HEK293 (cell line): ENCODE results near the gene MED13L.

Source experiments
- KLF1 ChIP-seq: fragments of 450-650 bp; formaldehyde crosslinking; IDR thresholded peaks from 2 replicates; pipeline ENCODE4 v1.5.1; 2016; ENCODE audit warnings: missing biosample characterization, missing genetic modification characterization
- MZF1 ChIP-seq: fragments of 450-650 bp; formaldehyde crosslinking; IDR thresholded peaks from 2 replicates; pipeline ENCODE4 v1.5.1; 2017; ENCODE audit warnings: missing biosample characterization, missing genetic modification characterization, borderline replicate concordance
- PRDM10 ChIP-seq: fragments of 450-650 bp; formaldehyde crosslinking; IDR thresholded peaks from 2 replicates; pipeline ENCODE4 v1.5.1; 2016; ENCODE audit warnings: missing biosample characterization, missing genetic modification characterization
- TSHZ1 ChIP-seq: fragments of 450-650 bp; formaldehyde crosslinking; IDR thresholded peaks from 2 replicates; pipeline ENCODE4 v1.5.1; 2016; ENCODE audit warnings: missing biosample characterization, missing genetic modification characterization, borderline replicate concordance
- ZBTB6 ChIP-seq: fragments of 450-650 bp; formaldehyde crosslinking; IDR thresholded peaks from 2 replicates; pipeline ENCODE4 v1.5.1; 2017; ENCODE audit warnings: missing biosample characterization, missing genetic modification characterization
- ZNF121 ChIP-seq: fragments of 450-650 bp; formaldehyde crosslinking; IDR thresholded peaks from 2 replicates; pipeline ENCODE4 v1.5.1; 2016; ENCODE audit warnings: missing biosample characterization, missing genetic modification characterization
- ZNF169 ChIP-seq: fragments of 450-650 bp; formaldehyde crosslinking; IDR thresholded peaks from 2 replicates; pipeline ENCODE4 v1.5.1; 2016; ENCODE audit warnings: missing biosample characterization, missing genetic modification characterization
- ZNF174 ChIP-seq: fragments of 450-650 bp; formaldehyde crosslinking; IDR thresholded peaks from 2 replicates; pipeline ENCODE4 v1.5.0; 2017; ENCODE audit warnings: missing biosample characterization, mild to moderate bottlenecking, missing genetic modification characterization
- ZNF501 ChIP-seq: fragments of 450-650 bp; formaldehyde crosslinking; IDR thresholded peaks from 2 replicates; pipeline ENCODE4 v1.5.1; 2016; ENCODE audit warnings: missing biosample characterization, missing genetic modification characterization
- ZNF530 ChIP-seq: fragments of 450-650 bp; formaldehyde crosslinking; IDR thresholded peaks from 2 replicates; pipeline ENCODE4 v1.5.1; 2016; ENCODE audit warnings: low read depth, missing biosample characterization, missing genetic modification characterization
- ZNF600 ChIP-seq: fragments of 450-650 bp; formaldehyde crosslinking; IDR thresholded peaks from 2 replicates; pipeline ENCODE4 v1.5.1; 2016; ENCODE audit warnings: missing biosample characterization, missing genetic modification characterization
- ZNF654 ChIP-seq: fragments of 450-650 bp; formaldehyde crosslinking; IDR thresholded peaks from 2 replicates; pipeline ENCODE4 v1.5.1; 2016; ENCODE audit warnings: low read depth, missing biosample characterization, missing genetic modification characterization
- ZNF776 ChIP-seq: fragments of 450-650 bp; formaldehyde crosslinking; IDR thresholded peaks from 2 replicates; pipeline ENCODE4 v1.5.0; 2017; ENCODE audit warnings: missing biosample characterization, missing genetic modification characterization, borderline replicate concordance
- ZSCAN30 ChIP-seq: fragments of 450-650 bp; IDR thresholded peaks from 2 replicates; pipeline ENCODE4 v1.5.1; 2018; ENCODE audit warnings: missing biosample characterization, mild to moderate bottlenecking, missing genetic modification characterization, moderate library complexity
- TF ChIP-seq, protein P1 (sequence below): fragments of 450-650 bp; formaldehyde crosslinking; conservative IDR thresholded peaks from 2 replicates; pipeline ENCODE4 v1.5.1; 2016; ENCODE audit warnings: low read depth, missing biosample characterization, missing genetic modification characterization
- TF ChIP-seq, protein P2 (sequence below): fragments of 450-650 bp; formaldehyde crosslinking; IDR thresholded peaks from 2 replicates; pipeline ENCODE4 v1.5.1; 2016; ENCODE audit warnings: missing biosample characterization, missing genetic modification characterization

Gene MED13L

DNA sequence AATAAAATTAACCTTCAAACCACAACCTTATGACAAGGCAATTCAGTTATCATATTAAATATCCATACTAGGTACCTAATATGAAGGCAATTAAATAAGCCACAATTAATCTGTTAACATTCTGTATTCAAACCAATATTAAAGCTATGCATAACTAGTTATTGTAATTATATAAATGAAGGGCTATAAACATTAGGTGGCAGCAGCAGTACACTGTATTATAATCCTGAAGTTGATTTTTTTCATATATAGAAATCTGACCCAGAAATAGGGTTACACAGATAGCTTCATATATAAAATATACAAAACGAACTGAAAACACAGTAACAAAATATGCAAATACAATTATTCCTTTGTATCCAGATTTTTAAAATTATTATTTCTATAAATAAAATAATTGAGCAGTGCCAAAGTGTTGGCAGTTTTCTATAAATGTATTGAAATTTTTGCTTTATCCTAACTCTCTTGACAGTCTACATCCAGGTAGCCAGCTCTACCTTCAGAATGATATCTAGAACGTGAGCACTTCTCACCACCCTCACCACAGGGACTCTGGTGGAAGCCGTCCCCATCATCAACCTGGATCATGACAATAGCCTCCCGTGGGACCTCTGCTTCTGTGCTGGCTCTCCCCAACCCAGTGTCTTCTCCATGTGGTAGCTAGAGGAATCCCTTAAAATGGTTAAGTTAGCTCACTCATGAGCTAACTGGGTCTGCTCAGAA lies 136.2 kb downstream of the MED13L start (continued):
- TF ChIP-seq, protein P1, sequence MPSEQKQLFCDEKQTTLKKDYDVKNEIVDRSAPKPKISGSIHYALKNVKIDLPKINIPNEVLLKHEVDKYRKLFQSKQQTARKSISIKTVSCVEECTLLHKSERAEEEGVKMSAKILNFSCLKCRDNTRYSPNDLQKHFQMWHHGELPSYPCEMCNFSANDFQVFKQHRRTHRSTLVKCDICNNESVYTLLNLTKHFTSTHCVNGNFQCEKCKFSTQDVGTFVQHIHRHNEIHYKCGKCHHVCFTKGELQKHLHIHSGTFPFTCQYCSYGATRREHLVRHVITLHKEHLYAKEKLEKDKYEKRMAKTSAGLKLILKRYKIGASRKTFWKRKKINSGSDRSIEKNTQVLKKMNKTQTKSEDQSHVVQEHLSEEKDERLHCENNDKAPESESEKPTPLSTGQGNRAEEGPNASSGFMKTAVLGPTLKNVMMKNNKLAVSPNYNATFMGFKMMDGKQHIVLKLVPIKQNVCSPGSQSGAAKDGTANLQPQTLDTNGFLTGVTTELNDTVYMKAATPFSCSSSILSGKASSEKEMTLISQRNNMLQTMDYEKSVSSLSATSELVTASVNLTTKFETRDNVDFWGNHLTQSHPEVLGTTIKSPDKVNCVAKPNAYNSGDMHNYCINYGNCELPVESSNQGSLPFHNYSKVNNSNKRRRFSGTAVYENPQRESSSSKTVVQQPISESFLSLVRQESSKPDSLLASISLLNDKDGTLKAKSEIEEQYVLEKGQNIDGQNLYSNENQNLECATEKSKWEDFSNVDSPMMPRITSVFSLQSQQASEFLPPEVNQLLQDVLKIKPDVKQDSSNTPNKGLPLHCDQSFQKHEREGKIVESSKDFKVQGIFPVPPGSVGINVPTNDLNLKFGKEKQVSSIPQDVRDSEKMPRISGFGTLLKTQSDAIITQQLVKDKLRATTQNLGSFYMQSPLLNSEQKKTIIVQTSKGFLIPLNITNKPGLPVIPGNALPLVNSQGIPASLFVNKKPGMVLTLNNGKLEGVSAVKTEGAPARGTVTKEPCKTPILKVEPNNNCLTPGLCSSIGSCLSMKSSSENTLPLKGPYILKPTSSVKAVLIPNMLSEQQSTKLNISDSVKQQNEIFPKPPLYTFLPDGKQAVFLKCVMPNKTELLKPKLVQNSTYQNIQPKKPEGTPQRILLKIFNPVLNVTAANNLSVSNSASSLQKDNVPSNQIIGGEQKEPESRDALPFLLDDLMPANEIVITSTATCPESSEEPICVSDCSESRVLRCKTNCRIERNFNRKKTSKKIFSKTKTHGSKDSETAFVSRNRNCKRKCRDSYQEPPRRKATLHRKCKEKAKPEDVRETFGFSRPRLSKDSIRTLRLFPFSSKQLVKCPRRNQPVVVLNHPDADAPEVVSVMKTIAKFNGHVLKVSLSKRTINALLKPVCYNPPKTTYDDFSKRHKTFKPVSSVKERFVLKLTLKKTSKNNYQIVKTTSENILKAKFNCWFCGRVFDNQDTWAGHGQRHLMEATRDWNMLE (tag by site-specific recombination), result no peak
- no peak for TF ChIP-seq ZNF501 (tag by site-specific recombination)
- no peak for TF ChIP-seq ZSCAN30
- TF ChIP-seq, protein P2, sequence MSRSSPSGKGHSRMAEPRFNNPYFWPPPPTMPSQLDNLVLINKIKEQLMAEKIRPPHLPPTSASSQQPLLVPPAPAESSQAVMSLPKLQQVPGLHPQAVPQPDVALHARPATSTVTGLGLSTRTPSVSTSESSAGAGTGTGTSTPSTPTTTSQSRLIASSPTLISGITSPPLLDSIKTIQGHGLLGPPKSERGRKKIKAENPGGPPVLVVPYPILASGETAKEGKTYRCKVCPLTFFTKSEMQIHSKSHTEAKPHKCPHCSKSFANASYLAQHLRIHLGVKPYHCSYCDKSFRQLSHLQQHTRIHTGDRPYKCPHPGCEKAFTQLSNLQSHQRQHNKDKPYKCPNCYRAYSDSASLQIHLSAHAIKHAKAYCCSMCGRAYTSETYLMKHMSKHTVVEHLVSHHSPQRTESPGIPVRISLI (tag by site-specific recombination), result peak; percentile 53; the same call in 1 of the 2 replicates
- peak; percentile 50 for TF ChIP-seq ZNF654
- TF ChIP-seq ZNF530, result no peak
- TF ChIP-seq ZNF600 (tag by site-specific recombination), result 0 out of 2 replicates have a peak, but pooled peaks have one; percentile 28
- no peak for TF ChIP-seq ZBTB6 (tag by site-specific recombination)
- TF ChIP-seq PRDM10 (tag by site-specific recombination), result no peak
- no peak for TF ChIP-seq ZNF776
- TF ChIP-seq KLF1, result no peak
- no peak for TF ChIP-seq ZNF121 (tag by site-specific recombination)
- TF ChIP-seq ZNF174, result no peak
- TF ChIP-seq MZF1, result no peak
- no peak for TF ChIP-seq TSHZ1 (tag by site-specific recombination)
- no peak for TF ChIP-seq ZNF169 (tag by site-specific recombination)
